GM12892 (cell line): ENCODE measurements around the gene RXRB.

ENCODE experiments used
- POLR2A ChIP-seq: IDR thresholded peaks from 2 replicates; pipeline ENCODE4 v1.6.1; 2011; ENCODE audit warnings: low read depth, low read length, control low read depth
- POLR2AphosphoS5 ChIP-seq: IDR thresholded peaks from 2 replicates; pipeline ENCODE4 v1.6.1; 2011; ENCODE audit warnings: low read depth, low read length, control low read depth

DNA sequence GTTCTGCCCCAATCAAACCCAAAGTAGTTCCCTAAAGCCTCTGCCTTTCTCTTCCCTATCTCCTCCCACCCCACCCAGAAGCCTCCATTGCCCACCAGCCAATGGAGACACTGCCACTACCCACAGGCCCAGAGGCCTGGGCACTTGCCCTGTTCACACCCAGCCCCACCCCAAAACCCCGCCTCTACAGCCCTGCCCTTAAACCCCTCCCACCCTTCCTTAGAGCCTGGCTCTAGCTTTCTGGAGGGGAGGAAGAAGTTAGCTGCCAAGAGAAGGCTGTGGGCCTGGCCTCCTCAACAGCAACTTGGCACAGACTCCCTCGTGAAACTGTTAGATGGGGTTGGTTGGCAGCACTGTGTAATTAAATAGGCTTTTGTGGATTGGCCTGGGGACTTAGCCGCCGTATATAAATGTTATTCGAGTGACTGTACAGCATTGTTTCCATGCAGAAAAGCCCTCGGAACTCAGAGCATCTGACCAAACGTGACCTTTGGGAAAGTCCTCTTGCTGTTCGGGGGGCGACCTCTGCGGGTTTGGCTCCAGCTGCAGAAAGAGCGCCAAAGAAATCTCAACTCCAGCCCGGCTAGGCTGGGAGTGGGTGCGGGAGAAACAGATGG lies 39.6 kb downstream of the RXRB start:
- TF ChIP-seq POLR2A = no peak
- TF ChIP-seq POLR2AphosphoS5 = no peak
